ENCODE data around the gene C19orf38.

The C19orf38 gene

GRCh38 chr19:10812902-10813404 is 35.3 kb upstream of the C19orf38 start:
- H3K27ac ChIP-seq (ENCODE audit: low read depth, low read length), result no peak overlapping the region
- peak overlapping the region; percentile 15 for H3K9ac ChIP-seq (ENCODE audit: low read length)
- no peaks in the 10 kb centered on the region for H3K9me3 ChIP-seq (ENCODE audit: control insufficient read depth, insufficient read depth, low read depth, low read length)
- no peaks in the 10 kb centered on the region for H3K4me1 ChIP-seq (ENCODE audit: control insufficient read depth, insufficient read depth, low read length)
- no peak overlapping the region for H3K4me3 ChIP-seq (ENCODE audit: low read depth, low read length)
- peaks cover 68% of the 10 kb centered on the region for H3K36me3 ChIP-seq (ENCODE audit: control insufficient read depth, insufficient read depth, low read length)
- H3K27me3 ChIP-seq (ENCODE audit: control insufficient read depth, insufficient read depth, low read length), result no peaks in the 10 kb centered on the region

- Histone ChIP-seq H3K9ac (ENCODE audit: low read length) (no peak overlapping the region), H3K27ac (ENCODE audit: low read depth, low read length) (no peak overlapping the region), H3K4me3 (ENCODE audit: low read depth, low read length) (no peak overlapping the region), H3K27me3 (ENCODE audit: control insufficient read depth, insufficient read depth, low read length) (no peaks in the 10 kb centered on the region), H3K4me1 (ENCODE audit: control insufficient read depth, insufficient read depth, low read length) (no peaks in the 10 kb centered on the region), H3K36me3 (ENCODE audit: control insufficient read depth, insufficient read depth, low read length) (peaks cover 60% of the 10 kb centered on the region), H3K9me3 (ENCODE audit: control insufficient read depth, insufficient read depth, low read depth, low read length) (no peaks in the 10 kb centered on the region)
Observed at GRCh38 chr19:10815007-10815536, 33.1 kb upstream of the C19orf38 start.

- H3K9me3 ChIP-seq (ENCODE audit: control insufficient read depth, insufficient read depth, low read depth, low read length), result no peaks in the 10 kb centered on the region
- peaks cover 63% of the 10 kb centered on the region for H3K36me3 ChIP-seq (ENCODE audit: control insufficient read depth, insufficient read depth, low read length)
- H3K4me3 ChIP-seq (ENCODE audit: low read depth, low read length), result no peak overlapping the region
Observed at GRCh38 chr19:10815969-10816644, 32.1 kb upstream of the C19orf38 start.

GRCh38 chr19:10816691-10817090 is 31.5 kb upstream of the C19orf38 start:
- H3K27ac ChIP-seq (ENCODE audit: low read depth, low read length), result no peak overlapping the region
- H3K27me3 ChIP-seq (ENCODE audit: control insufficient read depth, insufficient read depth, low read length), result no peaks in the 10 kb centered on the region
- no peak overlapping the region for H3K9ac ChIP-seq (ENCODE audit: low read length)
- no peaks in the 10 kb centered on the region for H3K9me3 ChIP-seq (ENCODE audit: control insufficient read depth, insufficient read depth, low read depth, low read length)
- peaks cover 62% of the 10 kb centered on the region for H3K36me3 ChIP-seq (ENCODE audit: control insufficient read depth, insufficient read depth, low read length)
- no peak overlapping the region for H3K4me3 ChIP-seq (ENCODE audit: low read depth, low read length)
- no peaks in the 10 kb centered on the region for H3K4me1 ChIP-seq (ENCODE audit: control insufficient read depth, insufficient read depth, low read length)

More at GRCh38 chr19:10815969-10816644, 32.1 kb upstream of the C19orf38 start:
- H3K9ac ChIP-seq (ENCODE audit: low read length), result no peak overlapping the region
- H3K4me1 ChIP-seq (ENCODE audit: control insufficient read depth, insufficient read depth, low read length), result no peaks in the 10 kb centered on the region
- H3K27me3 ChIP-seq (ENCODE audit: control insufficient read depth, insufficient read depth, low read length), result no peaks in the 10 kb centered on the region
- H3K27ac ChIP-seq (ENCODE audit: low read depth, low read length), result no peak overlapping the region

GRCh38 chr19:10817291-10818038 is 30.8 kb upstream of the C19orf38 start:
- H3K4me1 ChIP-seq (ENCODE audit: control insufficient read depth, insufficient read depth, low read length), result no peaks in the 10 kb centered on the region
- no peak overlapping the region for H3K9ac ChIP-seq (ENCODE audit: low read length)
- H3K36me3 ChIP-seq (ENCODE audit: control insufficient read depth, insufficient read depth, low read length), result peaks cover 59% of the 10 kb centered on the region
- H3K27me3 ChIP-seq (ENCODE audit: control insufficient read depth, insufficient read depth, low read length), result no peaks in the 10 kb centered on the region
- no peak overlapping the region for H3K4me3 ChIP-seq (ENCODE audit: low read depth, low read length)
- no peaks in the 10 kb centered on the region for H3K9me3 ChIP-seq (ENCODE audit: control insufficient read depth, insufficient read depth, low read depth, low read length)
- H3K27ac ChIP-seq (ENCODE audit: low read depth, low read length), result no peak overlapping the region

DNA sequence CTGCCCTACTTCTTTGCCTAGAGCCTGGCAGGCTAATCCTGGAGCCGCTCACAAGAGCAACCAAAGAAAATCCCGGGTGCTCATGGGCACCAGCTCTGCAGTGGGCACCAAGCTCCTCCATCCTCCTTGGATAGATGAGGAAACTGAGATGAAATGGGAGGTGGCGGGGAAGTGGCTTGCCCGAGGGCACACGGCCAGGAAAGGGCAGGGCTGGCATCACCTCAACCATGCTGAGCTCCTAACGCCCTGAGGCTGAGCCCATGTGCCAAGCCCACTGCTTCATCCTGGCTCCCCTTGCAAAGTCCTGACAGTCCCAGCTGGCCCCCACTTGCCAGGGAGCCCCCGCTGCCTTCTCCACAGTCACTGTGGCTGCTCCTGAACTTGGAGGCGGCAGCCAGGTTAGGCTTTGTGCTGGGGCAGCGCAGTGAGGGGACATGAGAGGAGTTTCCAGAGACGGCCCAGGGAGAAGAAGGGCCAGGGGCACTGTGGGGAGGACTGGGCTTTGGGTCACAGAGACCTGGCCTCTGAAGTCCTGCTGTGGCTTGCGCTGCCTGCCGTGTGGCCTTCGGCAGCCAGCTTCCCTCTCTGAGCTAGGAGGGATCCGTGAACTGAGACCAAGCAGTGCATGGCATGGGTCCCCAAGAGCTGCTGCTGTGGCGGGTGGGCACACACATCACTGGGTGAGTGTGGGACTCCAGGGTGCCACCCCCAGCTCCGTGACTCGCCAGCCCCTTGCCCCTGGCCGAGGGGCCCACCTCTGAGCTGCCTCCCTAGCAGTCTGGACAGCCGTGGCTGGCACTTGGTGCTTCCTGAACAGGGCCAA is 29.7 kb upstream of the C19orf38 start:
- H3K9me3 ChIP-seq (ENCODE audit: control insufficient read depth, insufficient read depth, low read depth, low read length), result no peaks in the 10 kb centered on the region
- no peak overlapping the region for H3K9ac ChIP-seq (ENCODE audit: low read length)
- H3K4me1 ChIP-seq (ENCODE audit: control insufficient read depth, insufficient read depth, low read length), result no peaks in the 10 kb centered on the region
- H3K27ac ChIP-seq (ENCODE audit: low read depth, low read length), result no peak overlapping the region
- H3K27me3 ChIP-seq (ENCODE audit: control insufficient read depth, insufficient read depth, low read length), result no peaks in the 10 kb centered on the region
- no peak overlapping the region for H3K4me3 ChIP-seq (ENCODE audit: low read depth, low read length)
- H3K36me3 ChIP-seq (ENCODE audit: control insufficient read depth, insufficient read depth, low read length), result peaks cover 53% of the 10 kb centered on the region

DNA sequence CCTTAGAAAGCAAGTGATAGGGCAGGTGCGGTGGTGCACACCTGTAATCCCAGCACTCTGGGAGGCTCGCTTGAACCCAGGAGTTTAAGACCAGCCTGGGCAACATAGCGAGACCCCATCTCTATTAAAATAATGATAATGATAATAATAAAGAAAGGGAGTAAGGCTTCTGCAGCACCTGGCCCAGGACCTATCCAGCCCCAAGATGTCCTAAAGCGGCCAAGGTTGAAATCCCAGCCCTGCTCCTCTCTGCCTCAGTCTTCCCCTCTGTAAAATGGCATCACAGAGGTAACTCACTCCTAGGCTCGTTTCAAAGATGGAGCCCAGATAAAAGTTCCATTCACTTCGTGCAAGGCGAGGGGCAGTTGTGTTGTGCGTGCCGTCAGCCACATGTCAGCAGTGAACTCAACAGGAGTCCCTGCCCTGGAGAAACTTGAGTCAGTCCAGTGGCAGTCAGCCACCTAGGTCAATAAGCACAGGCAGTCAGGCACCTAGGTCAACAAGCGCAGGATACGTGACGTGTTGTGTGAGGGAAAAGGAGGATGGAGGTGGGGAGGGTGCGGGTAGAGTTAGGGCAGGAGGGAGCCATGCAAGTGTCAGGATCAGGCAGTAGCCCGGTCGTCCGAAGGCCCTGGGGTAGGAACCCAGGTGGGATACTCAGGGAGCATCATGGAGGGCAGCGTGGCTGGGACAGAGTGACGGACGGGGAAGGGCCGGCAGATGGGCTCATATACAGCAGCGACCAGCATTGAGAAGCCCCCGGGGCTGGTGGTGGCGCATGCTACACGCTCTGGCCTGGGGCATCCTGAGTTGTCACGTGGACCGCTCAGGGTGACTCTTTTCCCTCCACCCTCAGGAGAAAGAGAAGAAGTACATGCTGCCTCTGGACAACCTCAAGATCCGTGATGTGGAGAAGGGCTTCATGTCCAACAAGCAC is 28.8 kb upstream of the C19orf38 start:
- H3K4me1 ChIP-seq (ENCODE audit: control insufficient read depth, insufficient read depth, low read length), result no peaks in the 10 kb centered on the region
- H3K27me3 ChIP-seq (ENCODE audit: control insufficient read depth, insufficient read depth, low read length), result no peaks in the 10 kb centered on the region
- H3K4me3 ChIP-seq (ENCODE audit: low read depth, low read length), result no peak overlapping the region
- H3K9ac ChIP-seq (ENCODE audit: low read length), result no peak overlapping the region
- no peak overlapping the region for H3K27ac ChIP-seq (ENCODE audit: low read depth, low read length)
- peaks cover 56% of the 10 kb centered on the region for H3K36me3 ChIP-seq (ENCODE audit: control insufficient read depth, insufficient read depth, low read length)
- H3K9me3 ChIP-seq (ENCODE audit: control insufficient read depth, insufficient read depth, low read depth, low read length), result no peaks in the 10 kb centered on the region

- Histone ChIP-seq H3K27me3 (ENCODE audit: control insufficient read depth, insufficient read depth, low read length) (no peaks in the 10 kb centered on the region), H3K36me3 (ENCODE audit: control insufficient read depth, insufficient read depth, low read length) (peaks cover 57% of the 10 kb centered on the region), H3K4me1 (ENCODE audit: control insufficient read depth, insufficient read depth, low read length) (no peaks in the 10 kb centered on the region), H3K9ac (ENCODE audit: low read length) (no peak overlapping the region), H3K9me3 (ENCODE audit: control insufficient read depth, insufficient read depth, low read depth, low read length) (no peaks in the 10 kb centered on the region), H3K27ac (ENCODE audit: low read depth, low read length) (no peak overlapping the region), H3K4me3 (ENCODE audit: low read depth, low read length) (no peak overlapping the region)
Observed at GRCh38 chr19:10820173-10820572, 28.0 kb upstream of the C19orf38 start.

GRCh38 chr19:10823690-10824089 is 24.5 kb upstream of the C19orf38 start:
- Histone ChIP-seq H3K27me3 (ENCODE audit: control insufficient read depth, insufficient read depth, low read length) (no peaks in the 10 kb centered on the region), H3K4me3 (ENCODE audit: low read depth, low read length) (no peak overlapping the region), H3K9me3 (ENCODE audit: control insufficient read depth, insufficient read depth, low read depth, low read length) (no peaks in the 10 kb centered on the region), H3K36me3 (ENCODE audit: control insufficient read depth, insufficient read depth, low read length) (peaks cover 56% of the 10 kb centered on the region), H3K27ac (ENCODE audit: low read depth, low read length) (no peak overlapping the region), H3K9ac (ENCODE audit: low read length) (no peak overlapping the region), H3K4me1 (ENCODE audit: control insufficient read depth, insufficient read depth, low read length) (no peaks in the 10 kb centered on the region)

GRCh38 chr19:10826231-10826630 is 22.0 kb upstream of the C19orf38 start:
- Histone ChIP-seq H3K4me3 (ENCODE audit: low read depth, low read length) (no peak overlapping the region), H3K4me1 (ENCODE audit: control insufficient read depth, insufficient read depth, low read length) (no peaks in the 10 kb centered on the region), H3K36me3 (ENCODE audit: control insufficient read depth, insufficient read depth, low read length) (peaks cover 55% of the 10 kb centered on the region), H3K27me3 (ENCODE audit: control insufficient read depth, insufficient read depth, low read length) (no peaks in the 10 kb centered on the region), H3K9me3 (ENCODE audit: control insufficient read depth, insufficient read depth, low read depth, low read length) (no peaks in the 10 kb centered on the region), H3K27ac (ENCODE audit: low read depth, low read length) (no peak overlapping the region), H3K9ac (ENCODE audit: low read length) (no peak overlapping the region)
